HG03457 (cell line): ENCODE measurements around the gene COPS4.
"Not testable (repeated sequence)": the region's sequence is repeated elsewhere in the genome, so short reads cannot be mapped to it uniquely, and the experiment has no call there.

Source experiments
- ATAC-seq: cut with Tn5 transposase; IDR thresholded peaks from one replicate; pipeline ENCODE4 v1.9.1; 2021; ENCODE audit warnings: moderate number of reproducible peaks; ENCODE audit not compliant: unreplicated experiment

Gene COPS4

DNA sequence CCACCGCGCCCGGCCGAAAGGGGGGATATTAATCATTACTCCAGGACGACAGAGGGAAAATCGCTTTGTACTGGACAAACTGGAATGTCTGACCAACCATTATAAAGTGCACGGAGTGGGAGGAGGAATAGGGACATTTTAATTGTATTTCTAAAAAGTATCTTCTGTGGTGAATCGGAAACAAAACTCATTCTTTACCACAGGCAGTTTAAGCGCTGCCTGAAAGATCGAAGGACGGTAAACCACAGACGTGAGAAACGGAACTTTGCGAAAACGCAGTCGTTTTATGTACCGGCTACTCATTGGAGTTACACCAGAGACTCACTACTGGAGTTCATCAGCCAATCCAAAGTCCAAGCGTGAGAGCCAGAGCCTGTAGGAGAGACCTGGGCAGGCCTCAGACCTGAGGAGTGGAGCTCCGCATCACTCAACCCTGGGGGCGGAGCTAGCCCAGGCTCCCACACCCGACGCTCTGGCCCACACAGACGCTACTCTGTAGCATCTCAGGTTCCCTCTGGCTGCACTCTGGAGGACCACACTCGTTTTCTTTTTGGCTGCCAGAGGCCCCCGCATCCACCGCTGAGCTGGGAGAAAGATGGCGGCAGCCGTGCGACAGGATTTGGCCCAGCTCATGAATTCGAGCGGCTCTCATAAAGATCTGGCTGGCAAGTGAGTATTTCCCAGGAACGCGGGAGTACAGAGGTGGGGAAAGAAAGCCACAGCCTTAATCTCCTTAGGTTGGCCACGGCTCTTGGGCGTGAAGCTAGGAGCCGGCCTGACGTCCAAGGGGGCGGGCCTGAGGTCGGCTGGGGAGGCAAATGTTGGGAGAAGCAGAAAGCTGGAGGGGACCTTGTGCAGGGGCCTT is at the start of gene COPS4:
Gene COPS4 (plus strand): TSS at position 554 of the 865 bp plus-strand sequence. CDS start 42 bp downstream, at position 596.
- peak; percentile 98 for ATAC-seq

GRCh38 chr4:82987519-82987918 is 47.5 kb upstream of the COPS4 start:
- ATAC-seq = not testable (repeated sequence)

- ATAC-seq = no peak
These were observed 46.6 kb upstream of the COPS4 start for GRCh38 chr4:82988323-82988832.

GRCh38 chr4:82989575-82990429 is 45.2 kb upstream of the COPS4 start:
- peak; percentile 81 for ATAC-seq

- ATAC-seq = no peak
These were observed 40.1 kb upstream of the COPS4 start for GRCh38 chr4:82994834-82995233.

- no peak for ATAC-seq
These were observed 36.1 kb upstream of the COPS4 start for GRCh38 chr4:82998898-82999297.

GRCh38 chr4:83002329-83002728 is 32.7 kb upstream of the COPS4 start:
- ATAC-seq = no peak

DNA sequence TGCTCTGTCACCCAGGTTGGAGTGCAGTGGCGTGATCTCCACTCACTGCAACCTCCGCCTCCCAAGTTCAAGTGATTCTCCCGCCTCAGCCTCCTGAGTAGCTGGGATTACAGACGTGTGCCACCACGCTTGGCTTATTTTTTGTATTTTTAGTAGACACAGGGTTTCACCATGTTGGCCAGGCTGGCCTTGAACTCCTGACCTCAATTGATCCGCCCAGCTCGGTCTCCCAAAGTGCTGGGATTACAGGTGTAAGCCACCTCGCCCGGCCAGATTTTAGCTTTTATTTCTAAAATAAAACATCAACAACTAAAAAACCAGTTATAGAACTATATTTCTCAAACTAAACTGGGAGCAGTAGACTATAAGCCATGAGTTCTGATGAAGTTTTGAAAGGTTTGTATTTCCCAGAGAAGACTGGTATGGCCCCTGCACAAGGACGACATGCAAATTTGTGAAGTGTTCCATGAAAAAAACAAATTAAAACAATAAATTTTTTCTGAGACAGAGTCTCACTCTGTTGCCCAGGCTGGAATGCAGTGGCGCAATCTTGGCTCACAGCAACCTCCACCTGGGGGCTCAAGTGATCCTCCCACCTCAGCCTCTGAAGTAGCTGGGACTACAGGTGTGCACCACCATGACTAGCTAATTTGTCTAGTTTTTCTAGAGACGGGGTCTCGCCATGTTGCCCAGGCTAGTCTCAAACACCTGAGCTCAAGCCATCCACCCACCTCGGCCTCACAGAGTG is 31.8 kb upstream of the COPS4 start:
- not testable (repeated sequence) for ATAC-seq

- ATAC-seq = no peak
These were observed 25.5 kb upstream of the COPS4 start for GRCh38 chr4:83009529-83009928.

DNA sequence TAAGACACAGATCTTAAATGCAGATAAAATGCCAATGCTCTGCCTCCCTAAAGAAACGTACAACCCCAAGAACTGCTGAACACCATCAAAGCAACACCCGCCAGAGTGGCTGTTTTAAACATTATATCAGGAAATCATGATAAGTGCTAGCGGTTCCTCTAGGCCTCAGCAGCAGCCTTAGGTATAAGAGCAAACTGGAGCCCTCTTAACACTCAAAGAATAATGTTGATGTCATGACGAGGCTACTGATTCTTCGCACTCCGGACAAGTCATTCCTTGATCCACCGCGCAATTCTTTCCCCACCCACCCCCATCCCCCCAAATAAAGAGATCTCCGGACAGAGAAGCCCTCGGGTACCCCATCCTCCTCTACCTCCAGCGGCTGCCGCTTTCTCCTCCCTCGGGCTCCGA is 24.9 kb upstream of the COPS4 start:
- no peak for ATAC-seq

GRCh38 chr4:83010522-83011318 is 24.3 kb upstream of the COPS4 start, which contains the start of gene LIN54:
LIN54 (minus strand) TSS chr4:83010823; CDS start chr4:82984844, 25,979 bp downstream.
- peak; percentile 29 for ATAC-seq

GRCh38 chr4:83011689-83012199 is 23.2 kb upstream of the COPS4 start:
- no peak for ATAC-seq

DNA sequence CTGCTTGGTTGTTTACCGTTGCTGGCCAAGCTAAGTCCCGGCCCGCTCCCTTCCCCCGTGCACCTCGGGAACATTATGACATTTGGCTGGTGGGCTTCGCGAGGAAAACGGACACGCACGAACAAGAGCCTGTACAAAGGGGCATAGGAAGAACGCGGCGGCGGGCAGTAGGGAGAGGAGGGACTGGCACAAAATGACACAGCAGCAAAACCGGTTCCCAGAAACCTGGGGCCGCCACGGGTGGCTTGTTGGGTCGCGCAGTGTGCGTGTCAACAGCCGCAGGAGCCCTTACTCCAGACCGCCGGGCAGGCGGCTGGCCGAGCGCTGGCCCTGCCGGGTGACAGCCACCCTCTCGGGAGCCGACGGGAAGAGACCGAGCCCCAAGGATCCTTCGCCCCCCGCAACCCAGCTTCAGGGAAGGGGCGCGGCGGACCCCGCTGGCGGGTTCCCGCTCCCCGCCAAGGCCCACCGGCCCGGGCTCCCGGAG is 22.7 kb upstream of the COPS4 start:
- peak; percentile 6 for ATAC-seq

DNA sequence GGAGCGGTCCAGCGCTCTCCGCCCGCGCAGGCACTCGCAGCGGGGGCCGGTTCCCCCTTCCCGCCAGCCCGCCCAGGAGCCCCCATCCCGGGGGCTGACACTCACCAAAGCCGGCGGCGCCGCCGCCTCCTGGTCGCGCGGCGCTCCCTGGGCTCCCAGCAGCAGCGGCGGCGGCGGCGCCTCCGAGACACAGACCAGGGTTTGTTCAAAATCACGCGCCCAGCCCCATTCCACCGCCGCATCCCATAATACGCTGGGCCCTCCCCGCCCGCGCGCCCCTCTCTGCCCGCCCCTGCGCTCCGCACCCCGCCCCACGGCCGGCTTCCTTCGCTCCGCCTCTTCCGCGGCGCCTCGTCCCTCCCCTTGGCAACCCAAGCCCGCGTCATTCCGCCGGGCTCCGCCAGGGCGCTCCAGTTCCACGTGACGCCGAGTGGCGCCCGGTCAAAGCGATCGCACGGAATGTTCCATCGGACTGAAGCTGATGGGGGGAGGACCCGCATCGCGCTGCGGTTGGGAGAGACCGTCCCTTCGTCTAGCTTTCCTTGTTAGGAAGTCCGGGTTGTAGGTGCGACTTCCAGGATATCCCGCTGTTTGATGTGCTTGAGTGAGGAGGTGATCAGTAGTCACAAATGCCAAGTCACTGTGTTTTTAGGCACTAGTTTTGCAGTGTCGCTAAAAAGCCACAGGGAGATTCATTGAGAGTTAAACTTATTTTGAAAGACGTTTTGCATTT is 22.1 kb upstream of the COPS4 start:
- peak; percentile 66 for ATAC-seq

GRCh38 chr4:83013420-83013867 is 21.5 kb upstream of the COPS4 start:
- ATAC-seq = no peak

- no peak for ATAC-seq
These were observed 21.1 kb upstream of the COPS4 start for GRCh38 chr4:83013902-83014301.

DNA sequence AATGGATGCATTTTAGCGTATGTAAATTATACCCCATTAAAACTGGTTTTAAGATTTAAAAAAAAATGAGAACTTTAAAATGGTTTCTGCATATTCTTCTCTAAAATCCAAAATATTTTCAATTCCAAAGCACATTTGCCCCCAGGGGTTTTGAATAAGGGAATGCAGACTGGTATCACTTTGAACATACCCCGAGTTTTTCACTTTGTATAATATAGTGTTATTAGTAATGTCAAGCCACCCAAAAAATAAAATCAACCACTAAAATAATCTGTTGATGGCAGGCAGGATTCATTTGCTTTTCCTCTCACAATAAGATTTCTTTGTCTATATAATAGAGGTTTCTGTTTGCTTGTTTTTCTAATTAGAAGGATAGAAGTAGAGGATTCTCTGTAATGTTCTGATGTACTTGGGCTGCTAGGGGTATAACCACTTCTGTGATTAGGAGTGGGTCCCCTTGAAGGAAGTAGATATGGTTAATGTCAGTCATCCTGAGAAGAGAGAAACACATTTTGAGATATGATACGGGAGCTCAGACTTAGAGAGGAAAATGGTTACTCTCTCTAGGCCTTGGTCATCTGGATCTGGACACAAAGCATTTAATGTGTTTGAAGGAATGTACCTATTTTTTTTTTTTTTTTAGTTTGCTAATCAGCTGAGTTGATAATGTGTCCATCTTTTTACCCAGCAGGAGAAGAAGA is 15.0 kb upstream of the COPS4 start:
- ATAC-seq = no peak
